ENCODE data around the gene EPS15.

Gene EPS15

GRCh38 chr1:51321924-51322280 is 197.2 kb downstream of the EPS15 start:
- in situ Hi-C loops (cut with HindIII; ENCODE audit: low sequenced_read_pairs) = no loop called here
- no peak for DNase-seq (ENCODE audit: low read depth)
- no peak overlapping the region for H3K4me3 ChIP-seq (ENCODE audit: low read depth, low read length)
- TF ChIP-seq CTCF (IDR thresholded peaks at IDR 0.05; ENCODE audit: low read depth, low read length, missing control alignments) = no peak

DNA sequence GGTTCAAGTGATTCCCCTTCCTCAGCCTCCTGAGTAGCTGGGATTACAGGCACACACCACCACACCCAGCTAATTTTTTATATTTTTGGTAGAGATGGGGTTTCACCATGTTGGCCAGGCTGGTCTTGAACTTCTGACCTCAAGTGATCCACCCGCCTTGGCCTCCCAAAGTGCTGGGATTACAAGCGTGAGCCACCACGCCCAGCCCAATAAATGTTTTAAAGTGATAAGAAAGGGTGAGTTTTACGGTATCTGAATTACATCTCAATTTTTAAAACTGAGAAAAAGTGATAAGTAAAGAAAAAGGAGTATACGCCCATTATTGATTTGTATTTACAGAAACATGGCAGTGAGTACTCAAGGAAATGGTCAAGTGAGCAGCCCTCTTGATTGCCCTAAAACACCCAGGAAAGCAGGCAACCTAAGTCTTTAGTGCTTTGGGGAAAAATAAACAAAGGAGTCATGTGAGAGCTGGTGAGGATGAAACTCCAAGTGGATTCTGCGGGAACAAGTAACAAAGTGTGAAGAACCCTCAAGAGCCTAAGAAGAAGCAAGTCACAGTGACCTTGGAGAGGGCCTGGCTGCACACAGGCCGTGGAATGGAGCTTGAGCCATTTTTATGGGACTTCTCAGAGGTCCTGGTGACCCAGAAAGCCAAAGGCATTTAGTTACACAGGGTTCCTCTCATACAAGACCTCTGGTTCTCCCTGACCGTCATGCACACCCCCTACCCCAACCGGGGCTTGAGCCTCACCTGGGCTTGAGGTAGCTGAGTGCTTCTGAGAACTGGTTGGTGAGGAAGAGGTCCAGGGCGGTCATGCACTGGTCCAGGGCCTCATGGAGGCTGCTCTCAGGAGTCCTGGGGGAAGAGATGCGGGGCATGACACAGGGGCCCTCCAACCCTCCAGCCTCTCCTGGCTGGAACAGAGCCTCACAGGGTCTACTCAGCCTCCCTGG is 197.8 kb downstream of the EPS15 start:
- DNase-seq (ENCODE audit: low read depth) = no peak
- H3K4me3 ChIP-seq (ENCODE audit: low read depth, low read length) = no peak overlapping the region
- in situ Hi-C loops (cut with HindIII; ENCODE audit: low sequenced_read_pairs) = no loop called here
- TF ChIP-seq CTCF (IDR thresholded peaks at IDR 0.05; ENCODE audit: low read depth, low read length, missing control alignments) = no peak

- no peak overlapping the region for H3K4me3 ChIP-seq (ENCODE audit: low read depth, low read length)
- DNase-seq (ENCODE audit: low read depth) = no peak
- in situ Hi-C loops (cut with HindIII; ENCODE audit: low sequenced_read_pairs) = no loop called here
- no peak for TF ChIP-seq CTCF (IDR thresholded peaks at IDR 0.05; ENCODE audit: low read depth, low read length, missing control alignments)
These were observed 201.3 kb downstream of the EPS15 start for GRCh38 chr1:51317798-51318197.

DNA sequence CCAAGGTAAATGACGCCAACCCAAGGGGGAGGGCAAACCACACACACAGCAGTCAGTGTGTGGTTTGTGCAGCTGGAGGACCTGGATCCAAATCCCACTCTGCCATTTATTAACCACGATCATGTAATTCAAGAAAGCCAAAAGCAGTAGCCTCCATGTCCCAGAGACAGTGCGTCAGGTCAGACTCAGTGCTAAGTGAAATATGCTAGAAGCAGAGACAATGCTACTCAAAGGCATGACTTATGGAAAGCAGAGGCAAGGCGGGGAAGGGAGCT is 202.3 kb downstream of the EPS15 start:
- TF ChIP-seq CTCF (IDR thresholded peaks at IDR 0.05; ENCODE audit: low read depth, low read length, missing control alignments) = no peak
- in situ Hi-C loops (cut with HindIII; ENCODE audit: low sequenced_read_pairs) = no loop called here
- no peak for DNase-seq (ENCODE audit: low read depth)
- no peak overlapping the region for H3K4me3 ChIP-seq (ENCODE audit: low read depth, low read length)

DNA sequence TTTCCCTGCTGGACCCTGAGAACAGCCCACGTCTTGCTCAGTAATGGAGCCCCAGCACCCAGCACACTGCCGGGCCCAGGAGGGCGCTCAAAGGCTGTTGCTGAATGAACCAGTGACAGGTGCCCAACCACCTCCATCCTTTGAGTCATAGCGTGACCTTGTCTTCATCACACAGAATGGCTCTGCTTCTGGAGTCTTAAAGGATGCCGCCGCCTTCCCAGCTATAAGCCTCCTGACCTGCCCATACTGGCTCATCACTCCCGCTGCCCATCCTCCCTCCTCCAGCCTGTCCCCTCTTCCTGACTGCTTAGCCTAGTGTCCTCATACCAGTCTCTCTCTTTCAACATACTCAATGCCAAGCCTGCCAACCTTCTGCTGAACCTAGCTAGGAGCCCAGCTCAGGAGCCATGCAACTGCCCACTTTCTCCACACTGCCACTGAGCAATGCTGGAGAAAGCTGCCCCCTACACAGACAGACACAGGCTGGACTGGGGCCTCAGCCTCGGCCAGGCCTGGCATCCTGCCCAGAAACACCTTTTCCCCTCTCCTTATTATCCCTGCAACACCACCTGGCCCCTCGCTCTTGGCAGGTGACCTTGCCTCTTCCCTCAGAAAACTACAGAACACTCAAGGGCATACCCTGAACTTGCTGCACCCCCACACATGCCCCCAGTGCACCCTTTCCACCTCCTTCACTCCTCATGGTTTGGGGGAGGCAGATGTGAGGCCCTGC is 202.8 kb downstream of the EPS15 start:
- no peak for DNase-seq (ENCODE audit: low read depth)
- H3K4me3 ChIP-seq (ENCODE audit: low read depth, low read length) = no peak overlapping the region
- no peak for TF ChIP-seq CTCF (IDR thresholded peaks at IDR 0.05; ENCODE audit: low read depth, low read length, missing control alignments)
- in situ Hi-C loops (cut with HindIII; ENCODE audit: low sequenced_read_pairs) = no loop called here

DNA sequence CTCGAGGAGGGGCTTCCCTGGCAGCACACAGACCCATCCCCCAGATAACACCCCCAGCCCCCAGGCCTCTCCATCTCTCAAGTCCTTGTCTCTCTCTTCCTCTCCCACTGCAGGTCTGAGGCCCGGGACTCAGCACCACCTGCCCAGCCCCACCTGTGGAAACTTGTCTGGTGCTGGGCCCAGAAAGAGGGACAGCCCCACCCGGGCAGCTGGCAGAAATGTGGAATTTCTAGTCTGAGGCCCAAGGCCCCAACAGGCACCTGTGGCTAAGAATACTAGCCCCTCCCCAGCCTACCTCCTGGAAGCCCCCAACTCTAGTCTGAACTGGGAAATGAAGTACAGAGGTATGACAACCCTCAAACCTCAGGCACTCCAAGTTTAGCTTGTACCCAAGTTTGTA is 204.1 kb downstream of the EPS15 start:
- in situ Hi-C loops (cut with HindIII; ENCODE audit: low sequenced_read_pairs) = no loop called here
- DNase-seq (ENCODE audit: low read depth) = no peak
- no peak for TF ChIP-seq CTCF (IDR thresholded peaks at IDR 0.05; ENCODE audit: low read depth, low read length, missing control alignments)
- no peak overlapping the region for H3K4me3 ChIP-seq (ENCODE audit: low read depth, low read length)
